Tibial nerve (tissue), 4 donors: ENCODE results near the gene NR2E1. TPM values are rescaled to one million over a fixed set of nuclear protein-coding genes. Genes with fewer than 3 reads are reported as not detected.

Experiments
- DNase-seq, 2 donors: peaks; one replicate each; pipeline ENCODE4 v3.0.0-alpha.2; 2019; ENCODE audit warnings: low spot score in 2 of 2
- H3K27ac ChIP-seq, 4 donors: fragments of 200-600 bp; sonication (generic) in 3 of 4; one replicate each; pipeline ENCODE4 v1.5.1; 2017 to 2019; ENCODE audit warnings: mild to moderate bottlenecking in 1 of 4
- H3K27me3 ChIP-seq, 2 donors: fragments of 200-600 bp; sonication (generic) in 1 of 2; one replicate each; pipeline versions ENCODE4 v1.5.1 to v1.6.0; 2017 to 2019
- H3K36me3 ChIP-seq, 3 donors: fragments of 200-600 bp; sonication (generic); one replicate each; pipeline ENCODE4 v1.5.1; 2018 to 2019
- H3K4me1 ChIP-seq, 4 donors: fragments of 200-600 bp; sonication (generic) in 3 of 4; one replicate each; pipeline ENCODE4 v1.5.1; 2017 to 2019
- H3K4me3 ChIP-seq, 4 donors: fragments of 200-600 bp; sonication (generic) in 3 of 4; one replicate each; pipeline ENCODE4 v1.5.1; 2017 to 2019; ENCODE audit warnings: mild to moderate bottlenecking in 1 of 4, moderate library complexity in 1 of 4
- H3K9me3 ChIP-seq, 4 donors: fragments of 200-600 bp; sonication (generic) in 3 of 4; one replicate each; pipeline ENCODE4 v1.5.1; 2017 to 2019
- CTCF ChIP-seq, 5 experiments: fragments of 200-600 bp in 3 of 5; fragments of 450-650 bp in 2 of 5; sonication (generic) in 3 of 5; IDR thresholded peaks; one replicate each; pipeline ENCODE4 v1.5.1; 2016 to 2019; ENCODE audit warnings: antibody characterized with exemption in 5 of 5, mild to moderate bottlenecking in 3 of 5, moderate library complexity in 2 of 5
- EP300 ChIP-seq, 2 donors: sonication (generic); formaldehyde crosslinking; IDR thresholded peaks; one replicate each; pipeline ENCODE4 v1.6.1; 2017; ENCODE audit warnings: antibody characterized with exemption in 2 of 2, mild to moderate bottlenecking in 1 of 2
- POLR2A ChIP-seq, 2 donors: fragments of 450-650 bp; IDR thresholded peaks; one replicate each; pipeline ENCODE4 v1.6.1; 2017; ENCODE audit warnings: antibody characterized with exemption in 2 of 2, mild to moderate bottlenecking in 2 of 2, moderate library complexity in 2 of 2
- WGBS, 2 donors: methylation state at CpG; one replicate each; pipeline ENCODE4 v1.1.5; 2018; 5-methylcytosine and 5-hydroxymethylcytosine counted together
- total RNA-seq, 4 donors: library from RNA; depleted of rRNA; stranded (reverse); fragments of >200 nt; gene quantifications; one replicate each; pipeline ENCODE4 v1.1.0, GENCODE V29; 2016

Gene NR2E1
- total RNA-seq, 4 donors from 2014 or later = not detected

GRCh38 chr6:108176281-108177089 lies 10.7 kb downstream of the NR2E1 start:
- peaks cover 0 to 98% of the 10 kb centered on the region in 2 donors for H3K27me3 ChIP-seq
- no peaks in the 10 kb centered on the region for H3K36me3 ChIP-seq
- TF ChIP-seq EP300 (IDR thresholded peaks at IDR 0.05) (no peak), POLR2A (IDR thresholded peaks at IDR 0.05) (no peak), CTCF (IDR thresholded peaks at IDR 0.05) (no peak)
- no peak for DNase-seq
- whole genome bisulfite sequencing, 2 donors = 6 to 14% methylated on average over 22 to 25 of the region's 46 CpGs
- H3K4me1 ChIP-seq = peaks cover 0 to 26% (median 13%) of the 10 kb centered on the region in 4 donors
- no peak overlapping the region for H3K4me3 ChIP-seq
- no peak overlapping the region for H3K27ac ChIP-seq
- H3K9me3 ChIP-seq = no peaks in the 10 kb centered on the region

- Histone ChIP-seq H3K27ac (no peak overlapping the region), H3K4me3 (no peak overlapping the region), H3K27me3 (peaks cover 0 to 75% of the 10 kb centered on the region in 2 donors), H3K4me1 (peaks cover 0 to 19% (median 13%) of the 10 kb centered on the region in 4 donors), H3K36me3 (no peaks in the 10 kb centered on the region), H3K9me3 (no peaks in the 10 kb centered on the region)
- 20 to 22% methylated on average over 4 of the region's 4 CpGs for WGBS, 2 donors
- TF ChIP-seq POLR2A (IDR thresholded peaks at IDR 0.05) (no peak), CTCF (IDR thresholded peaks at IDR 0.05) (no peak), EP300 (IDR thresholded peaks at IDR 0.05) (no peak)
- no peak for DNase-seq
Observed at GRCh38 chr6:108179741-108180140, 13.9 kb downstream of the NR2E1 start.

- no peak for TF ChIP-seq EP300 (IDR thresholded peaks at IDR 0.05)
- no peak for TF ChIP-seq POLR2A (IDR thresholded peaks at IDR 0.05)
- no peak for TF ChIP-seq CTCF (IDR thresholded peaks at IDR 0.05)
- no peak overlapping the region for H3K27ac ChIP-seq
- H3K9me3 ChIP-seq = no peaks in the 10 kb centered on the region
- DNase-seq = no peak
- WGBS, 2 donors = 22 to 26% methylated on average over 1 of the region's 1 CpG
- peaks cover 0 to 14% (median 10%) of the 10 kb centered on the region in 4 donors for H3K4me1 ChIP-seq
- H3K27me3 ChIP-seq = peaks cover 0 to 70% of the 10 kb centered on the region in 2 donors
- H3K4me3 ChIP-seq = no peak overlapping the region
- no peaks in the 10 kb centered on the region for H3K36me3 ChIP-seq
Observed at GRCh38 chr6:108180266-108180665, 14.4 kb downstream of the NR2E1 start.

- Histone ChIP-seq H3K4me3 (no peak overlapping the region), H3K27me3 (peaks cover 0 to 65% of the 10 kb centered on the region in 2 donors), H3K36me3 (no peaks in the 10 kb centered on the region), H3K27ac (no peak overlapping the region), H3K4me1 (peaks cover 0 to 9% (median 5%) of the 10 kb centered on the region in 4 donors), H3K9me3 (no peaks in the 10 kb centered on the region)
- no peak for DNase-seq
- TF ChIP-seq CTCF (IDR thresholded peaks at IDR 0.05) = no peak
- TF ChIP-seq EP300 (IDR thresholded peaks at IDR 0.05) = no peak
- TF ChIP-seq POLR2A (IDR thresholded peaks at IDR 0.05) = no peak
- 54 to 64% methylated on average over 6 of the region's 6 CpGs for WGBS, 2 donors
Observed at GRCh38 chr6:108180776-108181175, 15.0 kb downstream of the NR2E1 start.

GRCh38 chr6:108186226-108186625 lies 20.4 kb downstream of the NR2E1 start:
- no peak overlapping the region for H3K27ac ChIP-seq
- H3K9me3 ChIP-seq = no peaks in the 10 kb centered on the region
- TF ChIP-seq CTCF (IDR thresholded peaks at IDR 0.05) (no peak), POLR2A (IDR thresholded peaks at IDR 0.05) (no peak), EP300 (IDR thresholded peaks at IDR 0.05) (no peak)
- H3K4me1 ChIP-seq = no peaks in the 10 kb centered on the region
- DNase-seq = no peak
- H3K27me3 ChIP-seq = peaks cover 0 to 13% of the 10 kb centered on the region in 2 donors
- H3K4me3 ChIP-seq = no peak overlapping the region
- no peaks in the 10 kb centered on the region for H3K36me3 ChIP-seq
- WGBS, 2 donors = 75 to 89% methylated on average over 2 of the region's 2 CpGs
